Pancreas (tissue), 10 donors: ENCODE data around the gene SMIM35. TPM values are rescaled to one million over a fixed set of nuclear protein-coding genes. Genes with fewer than 3 reads are reported as not detected.

Experiments used
- ATAC-seq, 4 donors: fragments of 200-7000 bp; cut with Tn5 transposase; one replicate each; pipeline versions ENCODE4 v1.8.0 to v1.9.1; 2020; ENCODE audit warnings: mild to moderate bottlenecking in 4 of 4, moderate library complexity in 4 of 4
- DNase-seq, 6 donors: peaks; one replicate each; pipeline ENCODE4 v3.0.0-alpha.2; 2020
- FAIRE-seq: peaks from 2 replicates; lab custom pipeline; 2012; peaks lifted over from hg19 to GRCh38; lab: Jason Lieb, UNC
- H3K27ac ChIP-seq, 4 donors: fragments of 200-600 bp; sonication (generic); 1 replicate in 3 of 4; 2 replicates in 1 of 4; pipeline versions ENCODE4 v1.5.0 to v1.8.0; 2020
- H3K27me3 ChIP-seq, 4 donors: fragments of 200-600 bp; one replicate each; pipeline ENCODE4 v1.8.0; 2021
- H3K36me3 ChIP-seq, 3 donors: fragments of 200-600 bp; sonication (generic) in 1 of 3; one replicate each; pipeline versions ENCODE4 v1.5.0 to v1.8.0; 2020 to 2021
- H3K4me1 ChIP-seq, 3 donors: fragments of 200-600 bp; one replicate each; pipeline ENCODE4 v1.8.0; 2021
- H3K4me3 ChIP-seq, 4 donors: fragments of 200-600 bp; sonication (generic) in 2 of 4; one replicate each; pipeline versions ENCODE4 v1.5.0 to v1.8.0; 2020 to 2021
- H3K9me3 ChIP-seq, 4 donors: fragments of 200-600 bp; one replicate each; pipeline ENCODE4 v1.8.0; 2021
- WGBS, 2 donors: extraction: QIAGEN DNeasy Blood & Tissue Kit; methylation state at CpG; one replicate each; pipeline ENCODE4 v1.1.7; 2013; 5-methylcytosine and 5-hydroxymethylcytosine counted together
- intact Hi-C, 3 donors: fragments of 100-400 bp; cut with DNase I; formaldehyde crosslinking; loops; one replicate each; pipeline versions ENCODE4 v1.11.1 to v1.14.2; 2022
- polyA plus RNA-seq, 2 donors: library from polyadenylated mRNA; stranded (reverse); fragments of 200-250 nt; gene quantifications; one replicate each; pipeline ENCODE4 v1.2.3, GENCODE V29; 2013
- total RNA-seq, 6 donors: library from RNA; stranded (reverse); fragmentation: NEBNext Ultra II Directional in 4 of 6; extraction: Animal tissue kit (Norgen Biotek cat#: 25700) in 4 of 6; gene quantifications; one replicate each; pipeline versions ENCODE4 v1.2.1 to v1.2.4, GENCODE V29; 2021 to 2023
- TF ChIP-seq, protein P1 (sequence below), 4 donors: fragments of 200-600 bp; sonication (generic) in 3 of 4; IDR thresholded peaks; one replicate each; pipeline versions ENCODE4 v1.5.0 to v1.8.0; 2021; ENCODE audit warnings: antibody characterized with exemption in 4 of 4
- donor health status: healthy with polysubstance abuse.
- donor health status: DM: no; HTN: no; CAD: no; lungs with moderate emphysema.
- donor health status: DM: no; HTN: no; CAD: no.
- donor health status: control.
- donor health status: control.
- donor health status: Bipolar disorder and iron deficiency.
- donor health status: DM: yes; HTN: yes; CAD: no.
- donor health status: DM: no; HTN: no; CAD: no.
- donor health status: DM: no; HTN: no; CAD: no.
- donor health status: DM: yes; HTN: yes; CAD: no.

Gene SMIM35
- total and polyA plus RNA-seq, 8 donors = 0.02 TPM; not detected in 7

DNA sequence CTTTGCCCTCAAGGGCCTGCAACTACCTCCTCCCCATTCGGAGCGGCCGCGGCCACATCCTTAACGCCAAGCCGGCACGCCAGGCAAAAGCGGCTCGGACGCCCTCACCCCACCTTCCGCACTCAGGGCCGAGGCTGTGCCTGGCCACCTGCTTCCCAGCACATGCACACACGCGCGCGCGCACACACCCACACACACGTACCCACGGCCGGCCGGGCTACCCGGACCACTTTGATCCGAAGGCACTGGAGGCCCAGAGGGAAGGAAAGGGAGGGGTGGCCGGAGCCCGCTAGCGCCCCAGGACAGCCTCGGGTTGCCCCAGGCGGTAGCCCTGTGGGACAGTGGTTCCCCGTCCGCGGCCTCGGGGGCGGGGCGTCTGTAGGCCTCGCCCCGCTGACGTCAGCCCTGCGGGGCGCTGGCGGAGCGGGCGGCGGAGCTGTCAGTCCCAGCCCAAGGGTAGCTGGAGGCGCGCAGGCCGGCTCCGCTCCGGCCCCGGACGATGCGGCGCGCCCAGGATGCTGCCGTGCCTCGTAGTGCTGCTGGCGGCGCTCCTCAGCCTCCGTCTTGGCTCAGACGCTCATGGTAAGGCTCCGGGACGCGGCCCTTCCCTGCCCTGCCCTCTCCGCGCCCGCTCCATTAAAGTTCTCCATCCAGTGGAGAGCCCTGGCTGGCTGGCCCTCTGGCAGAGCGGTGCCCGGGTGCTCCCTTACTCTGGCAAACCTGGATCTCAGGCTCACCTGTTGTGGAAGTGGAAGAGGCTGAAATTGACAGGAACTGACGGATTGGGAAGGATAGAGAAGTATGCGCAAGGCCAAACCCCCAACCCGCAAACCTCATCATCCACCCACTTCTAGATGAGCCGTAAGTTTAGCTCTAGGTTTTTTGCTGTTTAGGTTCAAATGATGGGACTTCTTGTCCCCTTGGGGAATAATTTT lies 100.5 kb downstream of the SMIM35 start, which contains the start of gene IL10RA:
TSS of gene IL10RA (plus strand) at position 442 of the 935 bp plus-strand sequence. CDS start at position 516, 74 bp downstream.
- no peaks in the 10 kb centered on the region for H3K9me3 ChIP-seq
- H3K36me3 ChIP-seq = no peaks in the 10 kb centered on the region
- H3K4me1 ChIP-seq = no peaks in the 10 kb centered on the region
- H3K27me3 ChIP-seq = no peaks in the 10 kb centered on the region
- FAIRE-seq (no peak), DNase-seq (peak; percentile 70 to 91 (median 80)), ATAC-seq (peak; percentile 98 to 99 (median 98))
- intact Hi-C loops = no loop called here
- WGBS, 2 donors = 4 to 5% methylated on average over 67 to 71 of the region's 71 CpGs
- peak within 1 kb of the TSS in 3 of 4 donors; percentile 24 to 67 (median 62) for H3K27ac ChIP-seq
- TF ChIP-seq, protein P1, sequence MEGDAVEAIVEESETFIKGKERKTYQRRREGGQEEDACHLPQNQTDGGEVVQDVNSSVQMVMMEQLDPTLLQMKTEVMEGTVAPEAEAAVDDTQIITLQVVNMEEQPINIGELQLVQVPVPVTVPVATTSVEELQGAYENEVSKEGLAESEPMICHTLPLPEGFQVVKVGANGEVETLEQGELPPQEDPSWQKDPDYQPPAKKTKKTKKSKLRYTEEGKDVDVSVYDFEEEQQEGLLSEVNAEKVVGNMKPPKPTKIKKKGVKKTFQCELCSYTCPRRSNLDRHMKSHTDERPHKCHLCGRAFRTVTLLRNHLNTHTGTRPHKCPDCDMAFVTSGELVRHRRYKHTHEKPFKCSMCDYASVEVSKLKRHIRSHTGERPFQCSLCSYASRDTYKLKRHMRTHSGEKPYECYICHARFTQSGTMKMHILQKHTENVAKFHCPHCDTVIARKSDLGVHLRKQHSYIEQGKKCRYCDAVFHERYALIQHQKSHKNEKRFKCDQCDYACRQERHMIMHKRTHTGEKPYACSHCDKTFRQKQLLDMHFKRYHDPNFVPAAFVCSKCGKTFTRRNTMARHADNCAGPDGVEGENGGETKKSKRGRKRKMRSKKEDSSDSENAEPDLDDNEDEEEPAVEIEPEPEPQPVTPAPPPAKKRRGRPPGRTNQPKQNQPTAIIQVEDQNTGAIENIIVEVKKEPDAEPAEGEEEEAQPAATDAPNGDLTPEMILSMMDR (IDR thresholded peaks at IDR 0.05) = no peak
- H3K4me3 ChIP-seq = peak within 1 kb of the TSS; percentile 29 to 58 (median 40)

DNA sequence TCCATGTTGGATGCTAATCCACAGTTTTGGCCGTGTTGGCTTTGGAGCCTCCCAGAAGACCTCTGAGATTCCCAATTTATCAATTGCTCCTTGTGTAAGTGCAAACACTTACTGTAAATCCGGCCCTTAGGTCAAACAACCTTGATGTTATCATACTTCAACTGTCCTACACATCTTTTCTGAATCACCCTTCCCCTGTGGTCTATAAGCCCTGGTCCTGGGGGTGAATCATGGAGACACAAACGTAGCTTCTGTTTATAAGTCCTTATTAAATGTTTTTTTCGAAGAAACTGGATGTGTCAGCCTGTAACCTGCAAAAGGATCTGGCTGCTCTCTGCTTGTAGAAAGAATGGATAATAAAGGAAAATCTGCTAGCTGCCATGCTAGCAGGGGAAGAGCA lies 102.3 kb downstream of the SMIM35 start:
- TF ChIP-seq, protein P1 (IDR thresholded peaks at IDR 0.05) = no peak
- intact Hi-C loops = no loop called here
- DNase-seq (no peak), FAIRE-seq (no peak), ATAC-seq (no peak)
- H3K27me3 ChIP-seq = no peaks in the 10 kb centered on the region
- H3K36me3 ChIP-seq = no peaks in the 10 kb centered on the region
- H3K4me3 ChIP-seq = no peak overlapping the region
- no peaks in the 10 kb centered on the region for H3K4me1 ChIP-seq
- 61 to 62% methylated on average over 4 of the region's 4 CpGs for WGBS, 2 donors
- no peaks in the 10 kb centered on the region for H3K9me3 ChIP-seq
- no peak overlapping the region for H3K27ac ChIP-seq

- Histone ChIP-seq H3K27ac (no peak overlapping the region), H3K4me3 (no peak overlapping the region), H3K4me1 (no peaks in the 10 kb centered on the region), H3K27me3 (no peaks in the 10 kb centered on the region), H3K36me3 (no peaks in the 10 kb centered on the region), H3K9me3 (no peaks in the 10 kb centered on the region)
- intact Hi-C loops = no loop called here
- DNase-seq = no peak
- TF ChIP-seq, protein P1 (IDR thresholded peaks at IDR 0.05) = no peak
- 85 to 91% methylated on average over 3 of the region's 3 CpGs for WGBS, 2 donors
- no peak for FAIRE-seq
- no peak for ATAC-seq
Measured at GRCh38 chr11:117983163-117983475, 103.6 kb downstream of the SMIM35 start.

GRCh38 chr11:117980720-117981119 lies 106.0 kb downstream of the SMIM35 start:
- DNase-seq = no peak
- no peak overlapping the region for H3K27ac ChIP-seq

More at GRCh38 chr11:117980720-117981119, 106.0 kb downstream of the SMIM35 start:
- WGBS, 2 donors = 66% methylated on average over 3 of the region's 3 CpGs
- no peaks in the 10 kb centered on the region for H3K4me1 ChIP-seq
- FAIRE-seq (no peak), ATAC-seq (peak in 2 of 4 donors; percentile 26 to 45)
- H3K4me3 ChIP-seq = no peak overlapping the region
- intact Hi-C loops = no loop called here
- H3K36me3 ChIP-seq = no peaks in the 10 kb centered on the region
- no peaks in the 10 kb centered on the region for H3K9me3 ChIP-seq
- TF ChIP-seq, protein P1 (IDR thresholded peaks at IDR 0.05) = no peak
- H3K27me3 ChIP-seq = no peaks in the 10 kb centered on the region
